Measurements from ENCODE around the gene LIPI. TPM values are rescaled to one million over a fixed set of nuclear protein-coding genes. Genes with fewer than 3 reads are reported as not detected.
"Not testable (repeated sequence)": the region's sequence is repeated elsewhere in the genome, so short reads cannot be mapped to it uniquely, and the experiment has no call there.

The LIPI gene
- total and polyA plus RNA-seq, 10 of the 15 experiments (the other 5 are each of a cell fraction or from before 2014, with no cell fraction given) = 0.05 to 0.32 (median 0.10) TPM; not detected in 5

- H3K27ac ChIP-seq (ENCODE audit: control insufficient read depth, insufficient read depth); FAIRE-seq; BruUV-seq (replicated peaks); SMC1A ChIA-PET (ENCODE audit: uncharacterized antibody, unreplicated experiment); H3K27me3 ChIP-seq (replicated peaks in 1 of 2; ENCODE audit: control insufficient read depth in 2 of 2, insufficient read depth in 2 of 2, low read length in 1 of 2); H3K9me3 ChIP-seq (replicated peaks; ENCODE audit: control insufficient read depth, insufficient read depth, low read length); H3K79me2 ChIP-seq (ENCODE audit: control insufficient read depth, insufficient read depth, low read length); H3K4me3 ChIP-seq; H3K36me3 ChIP-seq (ENCODE audit: control insufficient read depth in 2 of 2, insufficient read depth in 2 of 2, low read length in 1 of 2); in situ Hi-C loops (cut with MboI); POLR2A ChIA-PET; H3K4me2 ChIP-seq (ENCODE audit: control insufficient read depth, insufficient read depth); CTCF ChIA-PET; H2AFZ ChIP-seq (ENCODE audit: control insufficient read depth, low read depth, low read length); H4K20me1 ChIP-seq (ENCODE audit: control insufficient read depth, insufficient read depth); DNase-seq (ENCODE audit: low read depth, low spot score); ATAC-seq; intact Hi-C loops (cut with micrococcal nuclease; ENCODE audit: unreplicated experiment); H3K4me1 ChIP-seq (ENCODE audit: control insufficient read depth, insufficient read depth, low read length); RAD21 ChIA-PET (ENCODE audit: unreplicated experiment); H3K9ac ChIP-seq (ENCODE audit: control insufficient read depth, insufficient read depth, low read length): not testable (repeated sequence)
- WGBS (ENCODE audit: insufficient coverage, insufficient replicate concordance, low lambda C conversion rate, missing lambda C conversion rate) = 93% methylated on average over 9 of the region's 10 CpGs
Measured at GRCh38 chr21:14061820-14062219, 148.9 kb downstream of the LIPI start.

- H3K4me3 ChIP-seq; BruUV-seq (replicated peaks); ATAC-seq; H3K79me2 ChIP-seq (ENCODE audit: control insufficient read depth, insufficient read depth, low read length); DNase-seq (ENCODE audit: low read depth, low spot score); H3K9me3 ChIP-seq (replicated peaks; ENCODE audit: control insufficient read depth, insufficient read depth, low read length); H3K9ac ChIP-seq (ENCODE audit: control insufficient read depth, insufficient read depth, low read length); in situ Hi-C loops (cut with MboI); H2AFZ ChIP-seq (ENCODE audit: control insufficient read depth, low read depth, low read length); intact Hi-C loops (cut with micrococcal nuclease; ENCODE audit: unreplicated experiment); H3K27ac ChIP-seq (ENCODE audit: control insufficient read depth, insufficient read depth); RAD21 ChIA-PET (ENCODE audit: unreplicated experiment); SMC1A ChIA-PET (ENCODE audit: uncharacterized antibody, unreplicated experiment); H3K4me2 ChIP-seq (ENCODE audit: control insufficient read depth, insufficient read depth); CTCF ChIA-PET; H4K20me1 ChIP-seq (ENCODE audit: control insufficient read depth, insufficient read depth); H3K27me3 ChIP-seq (replicated peaks in 1 of 2; ENCODE audit: control insufficient read depth in 2 of 2, insufficient read depth in 2 of 2, low read length in 1 of 2); H3K36me3 ChIP-seq (ENCODE audit: control insufficient read depth in 2 of 2, insufficient read depth in 2 of 2, low read length in 1 of 2); POLR2A ChIA-PET; H3K4me1 ChIP-seq (ENCODE audit: control insufficient read depth, insufficient read depth, low read length): not testable (repeated sequence)
- peak; percentile 49 for FAIRE-seq
- WGBS (ENCODE audit: insufficient coverage, insufficient replicate concordance, low lambda C conversion rate, missing lambda C conversion rate) = 96% methylated on average over 12 of the region's 12 CpGs
Measured at GRCh38 chr21:14058995-14059627, 151.6 kb downstream of the LIPI start.

Small RNA genes within 50 kb of the gene (small RNA-seq; reads per million reads assigned to genes)
- gene RF01518 (not detected), gene RNA5SP488 (not detected)

Other genes starting within 250 kb of the LIPI start
- gene RBM11, start 5.2 kb upstream of the LIPI start, total RNA-seq (2014; rRNA removed) = 0.60 and 0.62 TPM in 2 replicates
- 0.28 and 0.31 TPM in 2 replicates for gene RBM11, start 5.2 kb upstream of the LIPI start, total RNA-seq (2014; rRNA removed; fragmentation: Illumina TruSeq; extraction: Trizol)
- 0.31 TPM in 1 of 2 replicates, not detected in the other for gene RBM11, start 5.2 kb upstream of the LIPI start, total RNA-seq (2021)
- 1.8 and 2.2 TPM in 2 replicates for gene RBM11, start 5.2 kb upstream of the LIPI start, polyA plus RNA-seq (2011; rRNA removed)
- gene RBM11, start 5.2 kb upstream of the LIPI start, polyA plus RNA-seq (2014; fragmentation: Illumina TruSeq; extraction: Trizol) = 0.35 TPM in 1 of 2 replicates, not detected in the other
- gene RBM11, start 5.2 kb upstream of the LIPI start, polyA plus RNA-seq (2014; fragmentation: Nextera tagmentation; extraction: Ambion mirVana) = 1 to 10 TPM in 1 of 2 experiments, under 1 TPM in 1; 0.35 to 1.1 TPM
- 0.18 and 0.76 TPM in 2 replicates for gene RBM11, start 5.2 kb upstream of the LIPI start, polyA plus RNA-seq (2014; rRNA removed)
- gene RBM11, start 5.2 kb upstream of the LIPI start, polyA plus RNA-seq (2016; fragmentation: Nextera tagmentation; extraction: Ambion mirVana) = under 1 TPM in 1 of 2 experiments, not detected in 1; 0.29 TPM
- 16.2 and 21.1 TPM in 2 replicates for gene HSPA13, start 172.2 kb upstream of the LIPI start, total RNA-seq (2014; rRNA removed)
- 21.7 and 22.1 TPM in 2 replicates for gene HSPA13, start 172.2 kb upstream of the LIPI start, total RNA-seq (2014; rRNA removed; fragmentation: Illumina TruSeq; extraction: Trizol)
- 17.4 and 19.4 TPM in 2 replicates for gene HSPA13, start 172.2 kb upstream of the LIPI start, total RNA-seq (2021)
- 22.1 and 36.2 TPM in 2 replicates for gene HSPA13, start 172.2 kb upstream of the LIPI start, polyA plus RNA-seq (2011; rRNA removed)
- 16.6 and 20.7 TPM in 2 replicates for gene HSPA13, start 172.2 kb upstream of the LIPI start, polyA plus RNA-seq (2014; fragmentation: Illumina TruSeq; extraction: Trizol)
- 10 to 100 TPM; 10.0 to 17.7 TPM for gene HSPA13, start 172.2 kb upstream of the LIPI start, polyA plus RNA-seq (2014; fragmentation: Nextera tagmentation; extraction: Ambion mirVana)
- 10.0 and 10.8 TPM in 2 replicates for gene HSPA13, start 172.2 kb upstream of the LIPI start, polyA plus RNA-seq (2014; rRNA removed)
- 10 to 100 TPM; 24.5 to 26.9 TPM for gene HSPA13, start 172.2 kb upstream of the LIPI start, polyA plus RNA-seq (2016; fragmentation: Nextera tagmentation; extraction: Ambion mirVana)